Gastrocnemius medialis (tissue), 4 donors: ENCODE measurements around the gene ARHGAP12.

Experiments
- POLR2A ChIP-seq, 2 donors: fragments of 450-650 bp; IDR thresholded peaks; one replicate each; pipeline ENCODE4 v1.6.1; 2017; ENCODE audit warnings: antibody characterized with exemption in 2 of 2, mild to moderate bottlenecking in 2 of 2, moderate library complexity in 2 of 2
- TF ChIP-seq, protein P1 (sequence below), 5 experiments: fragments of 450-650 bp in 3 of 5; fragments of 200-600 bp in 2 of 5; sonication (generic) in 2 of 5; IDR thresholded peaks in 4 of 5; conservative IDR thresholded peaks in 1 of 5; 1 replicate in 4 of 5; 2 replicates in 1 of 5; pipeline ENCODE4 v1.5.1; 2016 to 2019; ENCODE audit warnings: antibody characterized with exemption in 5 of 5, mild to moderate bottlenecking in 3 of 5, moderate library complexity in 3 of 5

DNA sequence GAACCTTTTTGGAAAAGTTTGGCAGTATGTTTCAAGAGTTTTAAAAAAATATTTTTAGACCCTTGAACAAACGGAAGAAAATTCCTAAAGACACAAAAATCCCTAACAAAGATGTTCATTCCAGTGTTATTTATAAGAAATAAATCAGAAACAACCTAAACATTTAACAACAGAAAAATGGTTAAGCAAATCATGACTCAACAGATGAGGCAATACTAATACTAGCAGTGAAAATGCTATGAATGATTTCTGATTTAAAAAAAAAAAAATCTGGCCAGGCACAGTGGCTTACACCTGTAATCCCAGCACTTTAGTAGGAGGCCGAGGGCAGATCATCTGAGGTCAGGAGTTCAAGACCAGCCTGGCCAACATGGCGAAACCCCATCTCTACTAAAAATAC is 61.0 kb downstream of the ARHGAP12 start:
- TF ChIP-seq, protein P1, sequence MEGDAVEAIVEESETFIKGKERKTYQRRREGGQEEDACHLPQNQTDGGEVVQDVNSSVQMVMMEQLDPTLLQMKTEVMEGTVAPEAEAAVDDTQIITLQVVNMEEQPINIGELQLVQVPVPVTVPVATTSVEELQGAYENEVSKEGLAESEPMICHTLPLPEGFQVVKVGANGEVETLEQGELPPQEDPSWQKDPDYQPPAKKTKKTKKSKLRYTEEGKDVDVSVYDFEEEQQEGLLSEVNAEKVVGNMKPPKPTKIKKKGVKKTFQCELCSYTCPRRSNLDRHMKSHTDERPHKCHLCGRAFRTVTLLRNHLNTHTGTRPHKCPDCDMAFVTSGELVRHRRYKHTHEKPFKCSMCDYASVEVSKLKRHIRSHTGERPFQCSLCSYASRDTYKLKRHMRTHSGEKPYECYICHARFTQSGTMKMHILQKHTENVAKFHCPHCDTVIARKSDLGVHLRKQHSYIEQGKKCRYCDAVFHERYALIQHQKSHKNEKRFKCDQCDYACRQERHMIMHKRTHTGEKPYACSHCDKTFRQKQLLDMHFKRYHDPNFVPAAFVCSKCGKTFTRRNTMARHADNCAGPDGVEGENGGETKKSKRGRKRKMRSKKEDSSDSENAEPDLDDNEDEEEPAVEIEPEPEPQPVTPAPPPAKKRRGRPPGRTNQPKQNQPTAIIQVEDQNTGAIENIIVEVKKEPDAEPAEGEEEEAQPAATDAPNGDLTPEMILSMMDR (IDR thresholded peaks at IDR 0.05 in 4 of 5, conservative IDR thresholded peaks at IDR 0.05 in 1 of 5), result no peak
- TF ChIP-seq POLR2A (IDR thresholded peaks at IDR 0.05), result no peak
